ENCODE measurements around the gene DGAT2. TPM values are rescaled to one million over a fixed set of nuclear protein-coding genes. Genes with fewer than 3 reads are reported as not detected.

Gene DGAT2
- total RNA-seq, 6 donors from 2014 or later: 2.1 to 17.3 (median 10.4) TPM

DNA sequence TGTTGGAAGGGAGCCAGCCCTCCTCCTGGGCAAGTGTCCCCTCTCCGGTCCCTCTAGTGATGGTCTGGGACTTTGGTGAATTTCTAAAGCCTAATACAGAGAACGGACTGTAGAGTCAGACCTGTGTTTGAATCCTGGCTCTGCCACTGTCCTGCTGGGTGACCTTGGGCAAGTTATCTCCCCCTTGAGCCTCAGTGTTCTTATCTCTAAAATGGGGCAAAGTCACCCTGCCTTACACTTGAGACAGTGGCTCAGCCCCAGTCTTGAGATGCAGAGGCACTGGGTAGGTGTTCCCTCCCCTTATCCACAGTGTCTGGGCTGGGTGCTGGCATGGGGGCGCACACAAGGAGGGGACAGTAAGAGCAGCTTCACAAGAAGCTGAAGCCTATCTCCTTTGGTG lies 20.9 kb downstream of the DGAT2 start:
- ATAC-seq (ENCODE audit: low FRiP score in 2 of 2) (no peak), DNase-seq (no peak)
- Histone ChIP-seq H3K36me3 (no peaks in the 10 kb centered on the region), H3K4me3 (no peak overlapping the region), H3K9me3 (no peaks in the 10 kb centered on the region), H3K4me1 (no peaks in the 10 kb centered on the region), H3K27ac (no peak overlapping the region), H3K27me3 (no peaks in the 10 kb centered on the region)
- WGBS, 2 donors: 90 to 97% methylated on average over 3 of the region's 3 CpGs
- TF ChIP-seq, protein P1, sequence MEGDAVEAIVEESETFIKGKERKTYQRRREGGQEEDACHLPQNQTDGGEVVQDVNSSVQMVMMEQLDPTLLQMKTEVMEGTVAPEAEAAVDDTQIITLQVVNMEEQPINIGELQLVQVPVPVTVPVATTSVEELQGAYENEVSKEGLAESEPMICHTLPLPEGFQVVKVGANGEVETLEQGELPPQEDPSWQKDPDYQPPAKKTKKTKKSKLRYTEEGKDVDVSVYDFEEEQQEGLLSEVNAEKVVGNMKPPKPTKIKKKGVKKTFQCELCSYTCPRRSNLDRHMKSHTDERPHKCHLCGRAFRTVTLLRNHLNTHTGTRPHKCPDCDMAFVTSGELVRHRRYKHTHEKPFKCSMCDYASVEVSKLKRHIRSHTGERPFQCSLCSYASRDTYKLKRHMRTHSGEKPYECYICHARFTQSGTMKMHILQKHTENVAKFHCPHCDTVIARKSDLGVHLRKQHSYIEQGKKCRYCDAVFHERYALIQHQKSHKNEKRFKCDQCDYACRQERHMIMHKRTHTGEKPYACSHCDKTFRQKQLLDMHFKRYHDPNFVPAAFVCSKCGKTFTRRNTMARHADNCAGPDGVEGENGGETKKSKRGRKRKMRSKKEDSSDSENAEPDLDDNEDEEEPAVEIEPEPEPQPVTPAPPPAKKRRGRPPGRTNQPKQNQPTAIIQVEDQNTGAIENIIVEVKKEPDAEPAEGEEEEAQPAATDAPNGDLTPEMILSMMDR (IDR thresholded peaks at IDR 0.05): no peak
- no peak for TF ChIP-seq EP300 (IDR thresholded peaks at IDR 0.05)
- TF ChIP-seq POLR2A (IDR thresholded peaks at IDR 0.05): no peak
- TF ChIP-seq POLR2AphosphoS5 (IDR thresholded peaks at IDR 0.05): no peak

- Histone ChIP-seq H3K9me3 (no peaks in the 10 kb centered on the region), H3K4me3 (no peak overlapping the region), H3K4me1 (no peaks in the 10 kb centered on the region), H3K27ac (no peak overlapping the region), H3K27me3 (no peaks in the 10 kb centered on the region), H3K36me3 (no peaks in the 10 kb centered on the region)
- ATAC-seq (ENCODE audit: low FRiP score in 2 of 2) (no peak), DNase-seq (no peak)
- no peak for TF ChIP-seq EP300 (IDR thresholded peaks at IDR 0.05)
- no peak for TF ChIP-seq POLR2AphosphoS5 (IDR thresholded peaks at IDR 0.05)
- TF ChIP-seq POLR2A (IDR thresholded peaks at IDR 0.05): no peak
- TF ChIP-seq, protein P1 (IDR thresholded peaks at IDR 0.05): no peak
- 79 to 94% methylated on average over 2 of the region's 2 CpGs for WGBS, 2 donors
Measured at GRCh38 chr11:75790986-75791385, 22.4 kb downstream of the DGAT2 start.

DNA sequence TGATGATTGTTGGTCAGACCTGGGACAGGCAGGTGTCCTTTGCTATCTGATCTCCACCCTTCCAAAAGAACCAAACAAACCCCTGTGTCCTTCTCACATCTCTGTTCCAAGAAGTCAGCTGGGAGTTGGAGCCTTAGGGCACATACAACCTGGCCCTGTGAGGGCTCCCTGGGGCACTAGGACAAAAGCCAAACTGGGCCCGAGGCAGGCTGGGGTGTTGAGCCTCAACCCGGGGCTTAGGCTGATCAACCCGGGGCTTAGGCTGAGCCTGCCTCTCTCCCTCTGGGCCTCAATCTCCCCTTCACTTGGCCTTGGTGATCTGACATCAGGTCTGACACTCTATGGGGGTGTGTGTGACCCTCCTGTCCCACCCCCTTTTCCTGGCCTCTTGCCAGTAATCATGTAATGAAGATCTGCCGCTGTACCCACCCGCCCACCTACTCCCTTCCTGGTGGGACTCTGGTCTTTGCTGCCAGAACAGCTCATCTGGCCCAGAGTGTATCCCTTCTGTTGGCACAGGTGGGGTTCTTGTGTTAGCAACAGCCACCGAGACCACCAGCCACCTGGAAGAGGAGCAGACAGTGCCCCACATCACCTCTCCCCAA lies 23.7 kb downstream of the DGAT2 start:
- 92 to 93% methylated on average over 3 to 6 of the region's 6 CpGs for WGBS, 2 donors
- H3K9me3 ChIP-seq: no peaks in the 10 kb centered on the region
- no peak overlapping the region for H3K4me3 ChIP-seq
- no peaks in the 10 kb centered on the region for H3K4me1 ChIP-seq
- no peak for TF ChIP-seq EP300 (IDR thresholded peaks at IDR 0.05)
- TF ChIP-seq, protein P1 (IDR thresholded peaks at IDR 0.05): no peak
- TF ChIP-seq POLR2AphosphoS5 (IDR thresholded peaks at IDR 0.05): no peak
- TF ChIP-seq POLR2A (IDR thresholded peaks at IDR 0.05): no peak
- H3K36me3 ChIP-seq: no peaks in the 10 kb centered on the region
- ATAC-seq (ENCODE audit: low FRiP score in 2 of 2): no peak
- no peak for DNase-seq
- no peaks in the 10 kb centered on the region for H3K27me3 ChIP-seq
- no peak overlapping the region for H3K27ac ChIP-seq

DNA sequence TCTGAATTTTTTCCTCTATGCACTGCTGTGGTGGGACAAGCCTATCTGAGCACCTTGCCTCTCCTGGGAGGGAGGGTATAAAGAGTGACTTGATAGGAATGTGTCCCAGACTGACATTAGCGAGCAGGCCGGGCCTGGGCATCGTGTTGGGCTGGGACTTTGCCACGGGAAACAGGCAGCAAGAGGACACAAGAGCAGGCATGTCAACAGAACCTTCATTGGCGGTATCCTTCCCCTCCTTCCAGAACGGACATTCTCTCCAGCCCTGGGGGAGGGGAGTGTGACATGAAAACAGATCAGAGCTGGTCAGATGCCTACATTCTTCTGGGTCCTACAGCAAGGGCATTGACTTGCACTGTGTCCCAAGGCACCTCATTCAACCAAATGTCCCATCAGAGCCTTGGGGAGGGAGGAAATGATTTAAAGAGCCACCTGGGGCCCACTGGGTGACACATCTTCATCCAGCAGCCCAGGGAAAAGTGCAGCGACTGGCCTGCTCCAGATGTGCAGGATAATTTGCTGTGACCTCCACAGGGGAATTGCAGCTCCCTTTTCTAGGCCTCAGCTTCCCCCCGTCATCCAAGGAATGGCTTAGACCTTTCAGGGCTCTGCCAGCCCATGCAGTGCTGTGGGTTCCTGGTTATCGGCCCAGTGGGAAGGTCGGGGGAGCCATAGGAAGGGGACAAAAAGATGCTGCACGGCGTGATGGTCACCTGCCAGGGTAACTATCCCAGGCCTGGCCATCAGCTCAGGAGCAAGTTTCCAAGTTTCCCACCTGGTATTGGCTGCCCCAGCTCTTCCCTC lies 24.6 kb downstream of the DGAT2 start:
- no peaks in the 10 kb centered on the region for H3K9me3 ChIP-seq
- no peak for TF ChIP-seq POLR2AphosphoS5 (IDR thresholded peaks at IDR 0.05)
- TF ChIP-seq POLR2A (IDR thresholded peaks at IDR 0.05): no peak
- TF ChIP-seq EP300 (IDR thresholded peaks at IDR 0.05): no peak
- TF ChIP-seq, protein P1 (IDR thresholded peaks at IDR 0.05): no peak
- H3K27ac ChIP-seq: no peak overlapping the region
- H3K4me1 ChIP-seq: no peaks in the 10 kb centered on the region
- no peak overlapping the region for H3K4me3 ChIP-seq
- 81 to 85% methylated on average over 8 to 12 of the region's 12 CpGs for WGBS, 2 donors
- no peaks in the 10 kb centered on the region for H3K27me3 ChIP-seq
- no peaks in the 10 kb centered on the region for H3K36me3 ChIP-seq
- no peak for ATAC-seq (ENCODE audit: low FRiP score in 2 of 2)
- peak in 1 of 2 donors; percentile 12 for DNase-seq

All from upper lobe of left lung (tissue), 6 donors.